GM06990 (cell line): ENCODE results near the gene CTNNA2.

Experiments
- DNase-seq: peaks from one replicate; pipeline ENCODE4 v3.0.0-alpha.2; 2011; ENCODE audit not compliant: insufficient read length; ENCODE audit errors: extremely low read depth
- H3K27me3 ChIP-seq: replicated peaks from 2 replicates; pipeline ENCODE4 v1.6.0; 2011; ENCODE audit warnings: low read length; ENCODE audit not compliant: control insufficient read depth, insufficient read depth
- H3K36me3 ChIP-seq: 2 replicates; pipeline ENCODE4 v1.5.1; 2011; ENCODE audit warnings: low read length; ENCODE audit not compliant: control insufficient read depth, insufficient read depth
- H3K4me3 ChIP-seq: replicated peaks from 2 replicates; pipeline ENCODE4 v1.5.1; 2011; ENCODE audit warnings: low read depth, mild to moderate bottlenecking, control low read depth, low read length
- TF ChIP-seq, protein P1 (sequence below): IDR thresholded peaks from 2 replicates; pipeline ENCODE4 v1.5.1; 2011; ENCODE audit warnings: low read length, control low read depth, mild to moderate bottlenecking, inconsistent platforms; ENCODE audit not compliant: insufficient read depth, poor library complexity, severe bottlenecking

Gene CTNNA2

DNA sequence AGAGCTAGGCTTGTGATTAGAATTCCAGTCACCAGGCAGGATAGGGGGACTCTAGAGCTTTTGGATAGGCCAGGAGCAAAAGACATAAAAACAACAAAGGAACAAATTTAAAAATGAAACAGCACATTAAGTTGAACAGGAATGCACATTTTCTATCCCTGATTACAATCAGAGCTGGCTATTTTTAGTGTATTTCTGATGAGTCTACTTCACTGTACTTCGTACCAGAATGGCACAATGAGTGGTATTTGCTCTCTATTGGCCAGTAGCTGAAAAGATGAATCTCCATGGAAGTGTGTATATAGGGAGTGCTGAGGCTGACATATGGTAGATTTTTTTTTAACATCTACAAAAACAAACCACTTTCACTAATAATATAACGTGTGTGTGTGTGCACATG, 825.9 kb downstream of the CTNNA2 start:
- no peaks in the 10 kb centered on the region for H3K36me3 ChIP-seq
- no peaks in the 10 kb centered on the region for H3K27me3 ChIP-seq
- H3K4me3 ChIP-seq: no peak overlapping the region
- no peak for DNase-seq
- TF ChIP-seq, protein P1, sequence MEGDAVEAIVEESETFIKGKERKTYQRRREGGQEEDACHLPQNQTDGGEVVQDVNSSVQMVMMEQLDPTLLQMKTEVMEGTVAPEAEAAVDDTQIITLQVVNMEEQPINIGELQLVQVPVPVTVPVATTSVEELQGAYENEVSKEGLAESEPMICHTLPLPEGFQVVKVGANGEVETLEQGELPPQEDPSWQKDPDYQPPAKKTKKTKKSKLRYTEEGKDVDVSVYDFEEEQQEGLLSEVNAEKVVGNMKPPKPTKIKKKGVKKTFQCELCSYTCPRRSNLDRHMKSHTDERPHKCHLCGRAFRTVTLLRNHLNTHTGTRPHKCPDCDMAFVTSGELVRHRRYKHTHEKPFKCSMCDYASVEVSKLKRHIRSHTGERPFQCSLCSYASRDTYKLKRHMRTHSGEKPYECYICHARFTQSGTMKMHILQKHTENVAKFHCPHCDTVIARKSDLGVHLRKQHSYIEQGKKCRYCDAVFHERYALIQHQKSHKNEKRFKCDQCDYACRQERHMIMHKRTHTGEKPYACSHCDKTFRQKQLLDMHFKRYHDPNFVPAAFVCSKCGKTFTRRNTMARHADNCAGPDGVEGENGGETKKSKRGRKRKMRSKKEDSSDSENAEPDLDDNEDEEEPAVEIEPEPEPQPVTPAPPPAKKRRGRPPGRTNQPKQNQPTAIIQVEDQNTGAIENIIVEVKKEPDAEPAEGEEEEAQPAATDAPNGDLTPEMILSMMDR: no peak

DNA sequence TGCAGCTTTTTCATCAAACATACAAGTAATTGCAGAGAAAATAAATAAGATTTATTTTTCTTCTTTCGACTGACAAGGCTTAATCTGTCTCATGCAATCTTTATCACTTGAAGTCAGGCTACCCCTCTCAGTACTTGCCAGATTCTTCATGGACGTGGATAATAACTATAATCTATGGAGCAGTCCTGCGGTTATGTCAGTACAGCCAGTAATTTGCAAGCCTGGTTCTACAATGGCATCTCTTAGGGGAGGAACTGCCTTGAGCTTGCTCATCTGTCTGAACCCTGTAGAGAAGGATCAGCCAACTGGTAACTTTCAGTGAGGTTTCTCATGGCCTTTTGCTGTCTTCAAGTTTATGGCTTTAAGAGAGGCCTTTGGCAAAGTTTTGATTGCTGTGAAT, 827.2 kb downstream of the CTNNA2 start:
- H3K27me3 ChIP-seq: no peaks in the 10 kb centered on the region
- DNase-seq: no peak
- H3K4me3 ChIP-seq: no peak overlapping the region
- no peaks in the 10 kb centered on the region for H3K36me3 ChIP-seq
- TF ChIP-seq, protein P1: no peak

DNA sequence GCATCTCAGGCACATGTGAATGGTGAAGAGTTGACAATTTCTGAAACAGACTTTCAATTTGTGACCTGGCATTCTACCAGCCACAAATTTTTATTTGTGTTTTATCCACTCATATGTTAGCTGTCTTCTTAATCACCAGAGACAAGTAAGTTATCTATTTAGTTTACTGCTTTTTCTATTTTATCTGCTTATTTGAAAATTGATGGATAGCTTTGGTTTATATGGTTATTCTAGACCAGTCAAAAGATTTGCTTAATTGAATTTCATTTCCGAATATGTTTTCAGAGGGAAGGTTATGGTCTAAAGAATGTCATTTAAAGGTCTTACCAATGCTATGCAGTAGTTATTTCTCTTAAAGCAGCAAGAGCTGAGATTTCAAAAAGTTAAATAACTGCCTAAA, 835.2 kb downstream of the CTNNA2 start:
- TF ChIP-seq, protein P1: no peak
- Histone ChIP-seq H3K36me3 (no peaks in the 10 kb centered on the region), H3K4me3 (no peak overlapping the region), H3K27me3 (no peaks in the 10 kb centered on the region)
- DNase-seq: no peak

DNA sequence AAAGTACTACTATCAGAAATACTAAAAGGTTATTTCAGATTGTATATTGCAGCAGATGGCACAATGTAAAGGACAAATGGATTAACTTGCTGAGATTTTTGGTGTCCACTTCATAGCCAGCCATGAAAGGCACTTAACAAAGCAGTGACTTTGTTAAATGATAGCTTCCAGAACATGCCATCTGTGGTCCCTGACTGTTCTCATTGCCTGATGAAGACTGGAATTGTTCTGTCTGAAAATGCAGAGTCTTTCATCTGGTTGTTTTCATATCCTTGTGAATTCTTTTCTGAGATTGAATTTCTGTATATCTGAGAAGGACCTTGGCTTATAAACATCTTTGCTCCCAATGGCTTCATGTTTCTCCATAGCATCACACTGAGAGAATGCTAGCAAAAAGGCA, 836.1 kb downstream of the CTNNA2 start:
- DNase-seq: no peak
- TF ChIP-seq, protein P1: no peak
- Histone ChIP-seq H3K27me3 (no peaks in the 10 kb centered on the region), H3K36me3 (no peaks in the 10 kb centered on the region), H3K4me3 (no peak overlapping the region)

DNA sequence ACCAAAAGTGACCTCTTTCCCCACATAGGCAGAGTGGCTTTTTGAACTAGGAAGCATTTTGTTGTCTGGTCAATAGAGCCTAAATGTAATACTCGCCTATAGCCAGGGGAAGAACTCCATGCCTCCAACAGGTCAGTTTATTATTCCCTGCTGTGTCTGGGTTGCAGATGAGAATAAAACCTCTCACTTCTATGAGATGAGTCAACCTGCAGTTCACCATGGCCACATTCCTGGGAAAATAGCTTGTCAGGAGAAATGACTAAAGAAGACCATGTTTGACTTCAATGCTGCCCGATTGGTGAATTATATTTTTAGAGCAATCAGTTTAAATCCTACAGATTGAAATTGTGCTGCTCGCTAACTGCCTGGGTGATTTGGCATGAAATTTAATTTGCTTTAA, 838.4 kb downstream of the CTNNA2 start:
- TF ChIP-seq, protein P1: no peak
- no peak for DNase-seq
- no peaks in the 10 kb centered on the region for H3K27me3 ChIP-seq
- H3K36me3 ChIP-seq: no peaks in the 10 kb centered on the region
- H3K4me3 ChIP-seq: no peak overlapping the region

DNA sequence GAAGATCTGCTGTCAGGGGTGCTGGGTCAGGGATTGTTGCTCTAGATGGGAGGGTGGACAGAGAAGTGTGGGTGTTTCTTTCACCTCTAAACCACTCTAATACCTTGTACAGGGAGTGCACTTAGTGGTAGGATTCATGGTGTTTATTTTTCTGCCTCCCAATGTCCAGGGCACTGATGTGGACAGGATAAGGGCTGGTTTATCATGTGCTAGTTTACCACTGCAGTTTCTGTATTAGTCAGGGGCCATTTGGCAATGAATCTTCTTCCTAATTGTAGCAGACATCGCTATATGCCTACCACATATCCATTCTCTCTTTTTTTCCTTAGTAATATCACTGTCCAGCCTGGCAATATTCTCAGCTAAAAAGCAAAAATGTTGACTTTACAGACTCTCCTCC, 842.0 kb downstream of the CTNNA2 start:
- Histone ChIP-seq H3K36me3 (no peaks in the 10 kb centered on the region), H3K4me3 (no peak overlapping the region), H3K27me3 (no peaks in the 10 kb centered on the region)
- no peak for DNase-seq
- TF ChIP-seq, protein P1: no peak
